KMS-11 (cell line): ENCODE measurements around the gene VWC2.

ENCODE experiments used
- H2AFZ ChIP-seq: fragments of 200-600 bp; sonication (generic); 2 replicates; pipeline ENCODE4 v1.6.1; 2016; ENCODE audit warnings: antibody characterized with exemption, mixed run types, low read depth
- H3K27ac ChIP-seq: fragments of 200-600 bp; sonication (generic); 2 replicates; pipeline ENCODE4 v1.6.1; 2016; ENCODE audit warnings: mild to moderate bottlenecking, mixed run types
- H3K27me3 ChIP-seq: fragments of 200-600 bp; sonication (generic); 2 replicates; pipeline ENCODE4 v1.6.1; 2017; ENCODE audit warnings: mild to moderate bottlenecking, low read depth, mixed run types, moderate library complexity; ENCODE audit not compliant: insufficient read depth
- H3K36me3 ChIP-seq: fragments of 200-600 bp; sonication (generic); 2 replicates; pipeline ENCODE4 v1.6.1; 2017; ENCODE audit warnings: mild to moderate bottlenecking, mixed run types; ENCODE audit not compliant: insufficient read depth
- H3K4me1 ChIP-seq: fragments of 200-600 bp; sonication (generic); 2 replicates; pipeline ENCODE4 v1.6.1; 2016; ENCODE audit warnings: mild to moderate bottlenecking, low read depth, mixed run types; ENCODE audit not compliant: poor library complexity, severe bottlenecking
- H3K4me2 ChIP-seq: fragments of 200-600 bp; sonication (generic); 2 replicates; pipeline ENCODE4 v1.7.0; 2016; ENCODE audit warnings: mild to moderate bottlenecking, mixed run types
- H3K4me3 ChIP-seq: fragments of 200-600 bp; sonication (generic); IDR thresholded peaks from 2 replicates; pipeline ENCODE4 v1.6.1; 2017; ENCODE audit warnings: low read depth, low read length, mixed read lengths; ENCODE audit not compliant: insufficient read depth
- H3K79me2 ChIP-seq: fragments of 200-600 bp; sonication (generic); 2 replicates; pipeline ENCODE4 v1.6.1; 2016; ENCODE audit warnings: low read depth, mixed run types; ENCODE audit not compliant: insufficient read depth
- H3K9ac ChIP-seq: fragments of 200-600 bp; sonication (generic); 2 replicates; pipeline ENCODE4 v1.6.1; 2016; ENCODE audit warnings: mild to moderate bottlenecking, mixed run types
- H4K20me1 ChIP-seq: fragments of 200-600 bp; sonication (generic); 2 replicates; pipeline ENCODE4 v1.6.1; 2016; ENCODE audit warnings: mild to moderate bottlenecking, mixed run types; ENCODE audit not compliant: insufficient read depth
- CTCF ChIP-seq: fragments of 200-600 bp; sonication (generic); conservative IDR thresholded peaks from 2 replicates; pipeline ENCODE4 v1.6.1; 2017; ENCODE audit warnings: low read depth, mild to moderate bottlenecking, antibody characterized with exemption, low read length, moderate library complexity, mixed read lengths

The VWC2 gene

GRCh38 chr7:49839863-49840645 lies 66.6 kb downstream of the VWC2 start:
- no peak overlapping the region for H3K4me2 ChIP-seq
- no peaks in the 10 kb centered on the region for H3K36me3 ChIP-seq
- TF ChIP-seq CTCF = no peak
- no peaks in the 10 kb centered on the region for H3K27me3 ChIP-seq
- no peak overlapping the region for H3K27ac ChIP-seq
- no peaks in the 10 kb centered on the region for H3K4me1 ChIP-seq
- no peak overlapping the region for H2AFZ ChIP-seq
- H4K20me1 ChIP-seq = no peaks in the 10 kb centered on the region
- H3K79me2 ChIP-seq = no peaks in the 10 kb centered on the region
- H3K9ac ChIP-seq = no peak overlapping the region
- H3K4me3 ChIP-seq = no peak overlapping the region

DNA sequence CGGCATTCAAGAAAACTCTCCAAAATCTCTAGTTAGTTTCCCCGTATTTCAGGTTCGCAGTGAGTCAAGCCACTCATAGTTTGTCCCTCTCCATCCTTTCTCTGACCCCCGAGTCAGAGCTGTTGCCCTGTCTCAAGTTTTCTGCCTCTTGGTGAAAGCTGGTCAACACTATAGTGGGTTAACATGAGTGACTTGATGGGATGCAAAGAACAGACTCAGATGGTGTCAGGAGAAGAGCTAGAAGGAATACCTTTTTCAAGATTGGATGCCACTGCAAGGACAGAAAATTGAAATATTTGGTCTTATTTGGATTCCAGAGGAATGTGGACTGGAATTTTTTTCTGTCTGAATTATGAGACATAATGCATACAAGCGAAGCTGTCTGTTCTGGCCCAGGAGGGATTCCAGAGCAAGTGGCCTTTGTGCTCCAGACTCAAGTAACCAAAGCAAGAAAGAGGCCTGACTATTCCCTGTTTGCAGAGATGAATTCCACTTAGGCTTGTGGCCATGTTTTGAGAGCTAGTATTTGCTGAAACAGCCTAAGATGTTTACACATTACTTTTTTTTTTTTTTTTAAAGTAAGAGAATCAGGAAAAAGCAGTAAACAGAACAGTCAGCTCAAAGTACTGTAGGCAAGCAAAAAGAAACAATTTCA lies 67.4 kb downstream of the VWC2 start:
- no peak overlapping the region for H3K4me3 ChIP-seq
- no peak overlapping the region for H3K9ac ChIP-seq
- no peak overlapping the region for H3K4me2 ChIP-seq
- no peaks in the 10 kb centered on the region for H3K27me3 ChIP-seq
- H4K20me1 ChIP-seq = no peaks in the 10 kb centered on the region
- no peak overlapping the region for H2AFZ ChIP-seq
- no peaks in the 10 kb centered on the region for H3K79me2 ChIP-seq
- no peak for TF ChIP-seq CTCF
- no peaks in the 10 kb centered on the region for H3K36me3 ChIP-seq
- H3K4me1 ChIP-seq = no peaks in the 10 kb centered on the region
- no peak overlapping the region for H3K27ac ChIP-seq

DNA sequence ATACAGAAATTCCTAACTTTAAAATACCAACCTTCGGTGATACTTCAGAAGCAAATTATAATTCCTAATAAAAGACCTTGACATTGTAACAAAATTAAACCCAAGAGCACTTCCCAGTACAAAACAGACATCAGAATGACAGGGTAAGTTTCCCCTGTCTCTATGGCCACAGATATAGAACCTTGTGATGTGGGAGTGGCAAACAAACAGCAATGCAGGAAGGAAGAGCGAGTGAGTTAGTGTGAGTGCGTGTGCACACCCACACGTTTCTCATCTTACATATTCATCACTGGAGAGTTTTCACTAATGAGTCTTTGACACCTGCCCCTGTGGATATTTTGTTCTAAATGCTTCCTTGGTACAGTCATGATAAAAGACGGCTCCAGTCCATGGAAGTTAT lies 72.2 kb downstream of the VWC2 start:
- Histone ChIP-seq H3K4me3 (no peak overlapping the region), H3K27me3 (no peaks in the 10 kb centered on the region), H3K4me2 (no peak overlapping the region), H3K79me2 (no peaks in the 10 kb centered on the region), H2AFZ (no peak overlapping the region), H4K20me1 (no peaks in the 10 kb centered on the region), H3K36me3 (no peaks in the 10 kb centered on the region), H3K27ac (no peak overlapping the region), H3K4me1 (no peaks in the 10 kb centered on the region), H3K9ac (no peak overlapping the region)
- TF ChIP-seq CTCF = no peak

DNA sequence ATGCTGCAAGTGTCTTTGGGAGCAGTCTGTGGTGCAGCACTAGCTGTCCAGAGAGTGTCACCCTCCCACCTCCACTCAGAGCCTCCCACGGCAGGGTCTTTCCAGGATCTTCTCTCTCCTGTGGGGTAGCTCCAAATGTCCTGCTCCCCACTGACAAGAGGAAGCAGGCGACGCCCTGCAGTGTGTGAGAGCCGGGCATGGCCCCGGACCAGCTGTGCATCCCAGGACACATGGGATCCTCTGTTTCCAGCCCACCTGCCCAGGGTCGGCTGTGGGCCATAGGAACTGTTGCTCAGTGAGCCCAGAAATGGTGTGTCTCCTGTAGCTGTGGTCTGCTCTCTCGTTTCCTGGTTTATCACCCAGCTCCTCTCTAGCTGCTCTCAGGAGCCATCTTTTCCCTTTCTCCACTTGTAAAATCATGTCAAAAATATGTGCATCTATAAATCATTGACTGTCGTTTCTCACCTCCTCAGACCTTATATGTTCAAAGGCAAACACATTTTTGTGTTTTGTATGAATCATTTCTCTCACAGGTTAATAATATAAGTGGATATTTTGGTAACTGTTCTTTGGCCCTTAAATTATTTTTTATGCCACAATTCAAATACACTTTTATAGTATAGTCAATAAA lies 74.9 kb downstream of the VWC2 start:
- Histone ChIP-seq H3K79me2 (no peaks in the 10 kb centered on the region), H3K4me1 (peaks cover 7% of the 10 kb centered on the region), H3K36me3 (no peaks in the 10 kb centered on the region), H3K4me3 (no peak overlapping the region), H3K4me2 (no peak overlapping the region), H3K27ac (no peak overlapping the region), H2AFZ (no peak overlapping the region), H3K27me3 (no peaks in the 10 kb centered on the region), H3K9ac (no peak overlapping the region), H4K20me1 (no peaks in the 10 kb centered on the region)
- no peak for TF ChIP-seq CTCF
